HepG2 (cell line): ENCODE measurements around the gene ACTL8. TPM values are rescaled to one million over a fixed set of nuclear protein-coding genes. Genes with fewer than 3 reads are reported as not detected.

Experiments
- GATA4 ChIP-seq: sonication (generic); IDR thresholded peaks from 2 replicates; pipeline ENCODE4 v1.6.1; 2016; ENCODE audit warnings: antibody characterized with exemption, low read depth, borderline replicate concordance
- GTF2F1 ChIP-seq: fragments of 150-350 bp; IDR thresholded peaks from 2 replicates; pipeline ENCODE4 v1.6.1; 2014; ENCODE audit warnings: low read length
- HIC2 ChIP-seq: sonication (generic); formaldehyde crosslinking; IDR thresholded peaks from 2 replicates; pipeline ENCODE4 v1.9.0; 2022; ENCODE audit warnings: low read depth, missing genetic modification reagents
- NCOA5 ChIP-seq: sonication (generic); formaldehyde crosslinking; IDR thresholded peaks from 2 replicates; pipeline ENCODE4 v1.4.0; 2020; ENCODE audit warnings: missing genetic modification reagents
- SP2 ChIP-seq: sonication (generic); formaldehyde crosslinking; IDR thresholded peaks from 2 replicates; pipeline ENCODE4 v1.5.1; 2020; ENCODE audit warnings: mild to moderate bottlenecking, missing genetic modification reagents
- TGIF2 ChIP-seq: IDR thresholded peaks from 2 replicates; pipeline ENCODE4 v1.6.1; 2016; ENCODE audit warnings: control low read depth, missing compliant biosample characterization
- YY1 ChIP-seq: IDR thresholded peaks from 2 replicates; pipeline ENCODE4 v1.6.1; 2011; ENCODE audit warnings: low read length, low read depth, moderate library complexity, mild to moderate bottlenecking; ENCODE audit not compliant: insufficient read depth, insufficient replicate concordance
- ZNF318 ChIP-seq: sonication (generic); formaldehyde crosslinking; IDR thresholded peaks from 2 replicates; pipeline ENCODE4 v1.4.0; 2020; ENCODE audit warnings: mild to moderate bottlenecking, missing genetic modification reagents
- ZNF468 ChIP-seq: sonication (generic); formaldehyde crosslinking; IDR thresholded peaks from 2 replicates; pipeline ENCODE4 v1.8.0; 2022; ENCODE audit warnings: mild to moderate bottlenecking, moderate library complexity, missing genetic modification reagents
- ZNF546 ChIP-seq: sonication (generic); formaldehyde crosslinking; conservative IDR thresholded peaks from 2 replicates; pipeline ENCODE4 v1.8.1; 2023; ENCODE audit warnings: mild to moderate bottlenecking, missing genetic modification reagents
- polyA plus RNA-seq, 8 experiments: library from polyadenylated mRNA; depleted of rRNA in 3 of 8; stranded (reverse) in 7 of 8; unstranded in 1 of 8; fragments of >200 nt; fragmentation: Illumina TruSeq in 4 of 8; extraction: Trizol in 4 of 8; gene quantifications; 2 replicates each; pipeline versions ENCODE4 v1.2.1 to v1.2.3, GENCODE V29; 2011 to 2016; ENCODE audit warnings: low read depth in 4 of 8, missing spikeins in 1 of 8, mixed read lengths in 1 of 8; ENCODE audit not compliant: insufficient read depth in 1 of 8
- total RNA-seq, 5 experiments: library from RNA; depleted of rRNA; stranded (reverse); fragments of >200 nt; fragmentation: Illumina TruSeq; extraction: Trizol; gene quantifications; 2 replicates each; pipeline ENCODE4 v1.2.3, GENCODE V29; 2016; ENCODE audit warnings: low read depth in 1 of 5
- TF ChIP-seq, protein P1 (sequence below): sonication (generic); formaldehyde crosslinking; IDR thresholded peaks from 2 replicates; pipeline ENCODE4 v1.4.0; 2020; ENCODE audit warnings: missing genetic modification reagents

ACTL8 gene
- total and polyA plus RNA-seq, 2 of the 13 experiments (the other 11 are each of a cell fraction or from before 2014, with no cell fraction given), result 0.09 to 0.64 TPM

GRCh38 chr1:17775796-17776195, 20.7 kb downstream of the ACTL8 start (continued):
- TF ChIP-seq ZNF318 (no peak), TGIF2 (CRISPR knock-in tag) (no peak), YY1 (no peak), ZNF468 (CRISPR knock-in tag) (no peak), HIC2 (no peak), GTF2F1 (no peak), NCOA5 (CRISPR knock-in tag) (no peak), SP2 (CRISPR knock-in tag) (no peak), GATA4 (no peak), ZNF546 (no peak)
- TF ChIP-seq, protein P1, sequence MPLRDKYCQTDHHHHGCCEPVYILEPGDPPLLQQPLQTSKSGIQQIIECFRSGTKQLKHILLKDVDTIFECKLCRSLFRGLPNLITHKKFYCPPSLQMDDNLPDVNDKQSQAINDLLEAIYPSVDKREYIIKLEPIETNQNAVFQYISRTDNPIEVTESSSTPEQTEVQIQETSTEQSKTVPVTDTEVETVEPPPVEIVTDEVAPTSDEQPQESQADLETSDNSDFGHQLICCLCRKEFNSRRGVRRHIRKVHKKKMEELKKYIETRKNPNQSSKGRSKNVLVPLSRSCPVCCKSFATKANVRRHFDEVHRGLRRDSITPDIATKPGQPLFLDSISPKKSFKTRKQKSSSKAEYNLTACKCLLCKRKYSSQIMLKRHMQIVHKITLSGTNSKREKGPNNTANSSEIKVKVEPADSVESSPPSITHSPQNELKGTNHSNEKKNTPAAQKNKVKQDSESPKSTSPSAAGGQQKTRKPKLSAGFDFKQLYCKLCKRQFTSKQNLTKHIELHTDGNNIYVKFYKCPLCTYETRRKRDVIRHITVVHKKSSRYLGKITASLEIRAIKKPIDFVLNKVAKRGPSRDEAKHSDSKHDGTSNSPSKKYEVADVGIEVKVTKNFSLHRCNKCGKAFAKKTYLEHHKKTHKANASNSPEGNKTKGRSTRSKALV, result no peak
- TF ChIP-seq, all 625 proteins: peak for 0
